ENCODE results near the gene ADAM22. TPM values are rescaled to one million over a fixed set of nuclear protein-coding genes. Genes with fewer than 3 reads are reported as not detected.

ADAM22 gene
- total RNA-seq, 1 experiment from 2014 or later = 10.1 TPM

DNA sequence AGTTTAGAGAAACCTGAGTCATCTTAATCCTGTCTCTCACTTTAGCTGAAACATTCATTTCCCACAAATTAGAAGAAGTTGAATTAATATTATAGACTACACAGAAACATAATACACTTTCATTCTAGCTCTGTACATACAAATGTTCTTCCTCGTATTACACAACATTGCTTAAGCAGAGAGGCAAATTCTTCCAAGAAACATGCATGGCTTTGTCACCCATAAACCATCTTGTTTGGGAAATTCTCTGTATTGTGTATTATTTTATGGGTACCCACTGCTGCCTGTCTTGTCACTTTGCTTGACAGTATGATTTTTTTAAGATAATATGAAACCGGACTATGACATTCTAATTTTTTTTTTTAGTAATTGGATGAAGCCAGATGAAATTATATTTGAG is 181.8 kb downstream of the ADAM22 start:
- Histone ChIP-seq H3K4me3 (ENCODE audit: low read depth, low read length) (no peak overlapping the region), H3K36me3 (ENCODE audit: control insufficient read depth, insufficient read depth, low read length) (no peaks in the 10 kb centered on the region), H3K9me3 (no peaks in the 10 kb centered on the region), H3K27me3 (replicated peaks; ENCODE audit: control insufficient read depth, insufficient read depth, low read length) (no peaks in the 10 kb centered on the region), H3K4me1 (no peaks in the 10 kb centered on the region)
- intact Hi-C loops (cut with micrococcal nuclease; ENCODE audit: unreplicated experiment) = no loop called here
- no peak for DNase-seq
- no peaks in the 10 kb centered on the region for H3K36me3 Mint-ChIP-seq (ENCODE audit: insufficient read depth, unreplicated experiment)
- ChIA-PET CTCF (no interaction called here), POLR2A (no interaction called here)
- H3K9me3 Mint-ChIP-seq (ENCODE audit: unreplicated experiment) = no peaks in the 10 kb centered on the region
- TF ChIP-seq, protein P1, sequence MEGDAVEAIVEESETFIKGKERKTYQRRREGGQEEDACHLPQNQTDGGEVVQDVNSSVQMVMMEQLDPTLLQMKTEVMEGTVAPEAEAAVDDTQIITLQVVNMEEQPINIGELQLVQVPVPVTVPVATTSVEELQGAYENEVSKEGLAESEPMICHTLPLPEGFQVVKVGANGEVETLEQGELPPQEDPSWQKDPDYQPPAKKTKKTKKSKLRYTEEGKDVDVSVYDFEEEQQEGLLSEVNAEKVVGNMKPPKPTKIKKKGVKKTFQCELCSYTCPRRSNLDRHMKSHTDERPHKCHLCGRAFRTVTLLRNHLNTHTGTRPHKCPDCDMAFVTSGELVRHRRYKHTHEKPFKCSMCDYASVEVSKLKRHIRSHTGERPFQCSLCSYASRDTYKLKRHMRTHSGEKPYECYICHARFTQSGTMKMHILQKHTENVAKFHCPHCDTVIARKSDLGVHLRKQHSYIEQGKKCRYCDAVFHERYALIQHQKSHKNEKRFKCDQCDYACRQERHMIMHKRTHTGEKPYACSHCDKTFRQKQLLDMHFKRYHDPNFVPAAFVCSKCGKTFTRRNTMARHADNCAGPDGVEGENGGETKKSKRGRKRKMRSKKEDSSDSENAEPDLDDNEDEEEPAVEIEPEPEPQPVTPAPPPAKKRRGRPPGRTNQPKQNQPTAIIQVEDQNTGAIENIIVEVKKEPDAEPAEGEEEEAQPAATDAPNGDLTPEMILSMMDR (IDR thresholded peaks at IDR 0.05; ENCODE audit: insufficient read depth in 1 of 2, low read depth in 1 of 2, low read length in 1 of 2, severe bottlenecking in 1 of 2, unreplicated experiment in 1 of 2) = no peak
- H3K4me1 Mint-ChIP-seq (ENCODE audit: low read depth, unreplicated experiment) = no peaks in the 10 kb centered on the region
- H3K4me3 Mint-ChIP-seq (ENCODE audit: unreplicated experiment) = no peak overlapping the region
- H3K27ac Mint-ChIP-seq (ENCODE audit: unreplicated experiment) = no peak overlapping the region
- H3K27me3 Mint-ChIP-seq (ENCODE audit: insufficient read depth, unreplicated experiment) = no peaks in the 10 kb centered on the region
- BruUV-seq (replicated peaks) = no TSS peak

DNA sequence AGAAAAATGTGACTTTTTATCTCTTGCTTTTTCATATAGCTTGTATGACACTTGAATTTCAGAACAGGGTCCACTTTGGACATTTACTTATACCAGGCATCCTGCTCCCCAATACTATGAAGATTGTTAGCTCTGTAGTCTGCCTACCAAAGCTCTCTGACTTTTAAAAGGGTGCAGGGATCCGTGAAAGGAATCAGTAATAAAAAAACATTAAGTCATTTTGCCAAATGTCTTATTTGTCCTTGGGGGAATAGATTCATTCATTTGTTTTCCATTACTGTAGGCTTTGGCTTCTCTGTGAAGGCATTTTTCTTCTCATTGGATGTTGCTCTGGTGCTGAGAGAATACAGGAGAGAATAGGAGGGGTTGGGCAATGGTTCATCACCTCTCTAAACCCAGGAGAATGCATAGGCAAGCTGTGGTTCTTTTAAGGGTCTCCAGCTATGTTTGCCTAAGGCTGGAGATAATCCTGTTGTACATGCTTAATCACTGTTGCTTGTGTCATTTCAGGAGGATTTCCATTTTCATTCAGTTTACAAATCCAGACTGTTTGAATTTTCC is 182.3 kb downstream of the ADAM22 start:
- CTCF ChIA-PET = no interaction called here
- Histone ChIP-seq H3K36me3 (ENCODE audit: control insufficient read depth, insufficient read depth, low read length) (no peaks in the 10 kb centered on the region), H3K9me3 (no peaks in the 10 kb centered on the region), H3K27me3 (replicated peaks; ENCODE audit: control insufficient read depth, insufficient read depth, low read length) (no peaks in the 10 kb centered on the region), H3K4me3 (ENCODE audit: low read depth, low read length) (no peak overlapping the region), H3K4me1 (no peaks in the 10 kb centered on the region)
- no TSS peak for BruUV-seq (replicated peaks)
- H3K27me3 Mint-ChIP-seq (ENCODE audit: insufficient read depth, unreplicated experiment) = no peaks in the 10 kb centered on the region
- H3K9me3 Mint-ChIP-seq (ENCODE audit: unreplicated experiment) = no peaks in the 10 kb centered on the region
- H3K36me3 Mint-ChIP-seq (ENCODE audit: insufficient read depth, unreplicated experiment) = no peaks in the 10 kb centered on the region
- TF ChIP-seq, protein P1 (IDR thresholded peaks at IDR 0.05; ENCODE audit: insufficient read depth in 1 of 2, low read depth in 1 of 2, low read length in 1 of 2, severe bottlenecking in 1 of 2, unreplicated experiment in 1 of 2) = no peak
- no peak for DNase-seq
- H3K4me3 Mint-ChIP-seq (ENCODE audit: unreplicated experiment) = no peak overlapping the region
- POLR2A ChIA-PET = no interaction called here
- intact Hi-C loops (cut with micrococcal nuclease; ENCODE audit: unreplicated experiment) = no loop called here
- H3K27ac Mint-ChIP-seq (ENCODE audit: unreplicated experiment) = no peak overlapping the region
- H3K4me1 Mint-ChIP-seq (ENCODE audit: low read depth, unreplicated experiment) = no peaks in the 10 kb centered on the region

DNA sequence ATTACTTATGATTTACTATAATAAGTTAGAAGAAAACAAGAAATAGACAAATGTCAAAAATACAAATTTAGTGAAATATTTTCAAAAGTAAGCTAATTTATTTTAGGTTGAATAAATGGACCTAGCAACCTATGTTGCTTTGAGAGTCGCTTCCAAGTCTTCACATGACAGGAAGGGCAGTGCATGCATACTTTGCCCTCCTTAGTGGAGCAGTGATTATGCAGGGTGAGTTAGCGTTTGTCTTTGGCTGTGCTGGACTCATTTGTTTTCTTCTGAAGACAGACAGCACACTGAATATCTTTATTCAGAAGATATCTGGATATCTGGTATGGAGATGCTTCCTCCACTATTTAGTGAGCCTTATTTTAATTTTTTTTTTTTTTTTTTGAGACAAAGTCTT is 183.3 kb downstream of the ADAM22 start:
- Mint-ChIP-seq H3K27ac (ENCODE audit: unreplicated experiment) (no peak overlapping the region), H3K4me3 (ENCODE audit: unreplicated experiment) (no peak overlapping the region), H3K4me1 (ENCODE audit: low read depth, unreplicated experiment) (no peaks in the 10 kb centered on the region), H3K9me3 (ENCODE audit: unreplicated experiment) (no peaks in the 10 kb centered on the region), H3K36me3 (ENCODE audit: insufficient read depth, unreplicated experiment) (no peaks in the 10 kb centered on the region), H3K27me3 (ENCODE audit: insufficient read depth, unreplicated experiment) (no peaks in the 10 kb centered on the region)
- POLR2A ChIA-PET = no interaction called here
- no peak overlapping the region for H3K4me3 ChIP-seq (ENCODE audit: low read depth, low read length)
- H3K27me3 ChIP-seq (replicated peaks; ENCODE audit: control insufficient read depth, insufficient read depth, low read length) = no peaks in the 10 kb centered on the region
- DNase-seq = no peak
- CTCF ChIA-PET = no interaction called here
- H3K9me3 ChIP-seq = no peaks in the 10 kb centered on the region
- no TSS peak for BruUV-seq (replicated peaks)
- TF ChIP-seq, protein P1 (IDR thresholded peaks at IDR 0.05; ENCODE audit: insufficient read depth in 1 of 2, low read depth in 1 of 2, low read length in 1 of 2, severe bottlenecking in 1 of 2, unreplicated experiment in 1 of 2) = no peak
- no peaks in the 10 kb centered on the region for H3K36me3 ChIP-seq (ENCODE audit: control insufficient read depth, insufficient read depth, low read length)
- no peaks in the 10 kb centered on the region for H3K4me1 ChIP-seq
- intact Hi-C loops (cut with micrococcal nuclease; ENCODE audit: unreplicated experiment) = no loop called here

All from Caco-2 (cell line).